SK-N-SH (cell line): ENCODE measurements around the gene CCDC70. TPM values are rescaled to one million over a fixed set of nuclear protein-coding genes. Genes with fewer than 3 reads are reported as not detected.

Experiments used
- CTCF ChIA-PET: fragments of 300-600, 350-600 bp; formaldehyde crosslinking; extraction: SDS; loops from one replicate; lab custom pipeline; 2021; lab: Yijun Ruan, JAX
- POLR2A ChIA-PET: fragments of 350-600 bp; sonication (Branson Sonifier 250); formaldehyde crosslinking; extraction: SDS; loops from one replicate; lab custom pipeline; 2020; ENCODE audit warnings: antibody characterized with exemption, inconsistent platforms; lab: Yijun Ruan, JAX
- DNase-seq: peaks from one replicate; pipeline ENCODE4 v3.0.0; 2012
- H2AFZ ChIP-seq: fragments of 200-600 bp; sonication (generic); 2 replicates; pipeline ENCODE4 v1.8.1; 2016; ENCODE audit warnings: antibody characterized with exemption, mild to moderate bottlenecking, low read depth
- H3F3A ChIP-seq: fragments of 200-600 bp; sonication (generic); replicated peaks from 2 replicates; pipeline ENCODE3; 2016; ENCODE audit warnings: antibody characterized with exemption, mild to moderate bottlenecking; ENCODE audit not compliant: insufficient read depth
- H3K27ac ChIP-seq, 2 experiments: fragments of 200-500 bp in 1 of 2; fragments of 200-600 bp in 1 of 2; sonication (Bioruptor generic) in 1 of 2; sonication (generic), shearing (Covaris generic) in 1 of 2; 2 replicates each; pipeline versions ENCODE4 v1.5.1 to v1.6.1; 2014 to 2016; ENCODE audit warnings: low read depth in 2 of 2, inconsistent platforms in 1 of 2, low read length in 1 of 2, mild to moderate bottlenecking in 1 of 2, mixed read lengths in 1 of 2
- H3K27me3 ChIP-seq: fragments of 200-600 bp; sonication (generic), shearing (Covaris generic); 2 replicates; pipeline ENCODE4 v1.6.1; 2016; ENCODE audit warnings: mixed run types; ENCODE audit not compliant: insufficient read depth
- H3K36me3 ChIP-seq, 2 experiments: fragments of 200-500 bp in 1 of 2; fragments of 200-600 bp in 1 of 2; sonication (Bioruptor generic) in 1 of 2; sonication (generic) in 1 of 2; replicated peaks in 1 of 2; 2 replicates each; pipeline versions ENCODE3 to v1.5.1; 2014 to 2016; ENCODE audit warnings: low read length in 1 of 2, mild to moderate bottlenecking in 1 of 2; ENCODE audit not compliant: insufficient read depth in 2 of 2, control insufficient read depth in 1 of 2
- H3K4me1 ChIP-seq, 2 experiments: fragments of 200-500 bp in 1 of 2; fragments of 200-600 bp in 1 of 2; sonication (Bioruptor generic) in 1 of 2; sonication (generic), shearing (Covaris generic) in 1 of 2; 2 replicates each; pipeline versions ENCODE4 v1.5.1 to v1.6.1; 2014 to 2016; ENCODE audit warnings: low read depth in 1 of 2, low read length in 1 of 2, mixed run types in 1 of 2; ENCODE audit not compliant: insufficient read depth in 2 of 2, control insufficient read depth in 1 of 2
- H3K4me2 ChIP-seq: fragments of 200-600 bp; sonication (generic), shearing (Covaris generic); 2 replicates; pipeline ENCODE4 v1.6.1; 2017; ENCODE audit warnings: mixed run types
- H3K4me3 ChIP-seq, 2 experiments: fragments of 200-500 bp in 1 of 2; fragments of 200-600 bp in 1 of 2; sonication (Bioruptor generic) in 1 of 2; sonication (generic), shearing (Covaris generic) in 1 of 2; 2 replicates each; pipeline versions ENCODE4 v1.5.1 to v1.8.1; 2014 to 2016; ENCODE audit warnings: low read depth in 2 of 2, inconsistent platforms in 1 of 2, low read length in 1 of 2, mild to moderate bottlenecking in 1 of 2, mixed read lengths in 1 of 2, moderate library complexity in 1 of 2
- H3K79me2 ChIP-seq: fragments of 200-600 bp; sonication (generic); 2 replicates; pipeline ENCODE4 v1.8.1; 2017; ENCODE audit warnings: mild to moderate bottlenecking; ENCODE audit not compliant: insufficient read depth
- H3K9ac ChIP-seq: fragments of 200-600 bp; sonication (generic); 2 replicates; pipeline ENCODE4 v1.6.1; 2017; ENCODE audit warnings: mixed run types
- H3K9me2 ChIP-seq: fragments of 200-600 bp; sonication (generic); 2 replicates; pipeline ENCODE4 v1.6.1; 2017; ENCODE audit warnings: mixed run types
- H3K9me3 ChIP-seq: fragments of 200-600 bp; sonication (generic); 2 replicates; pipeline ENCODE4 v1.6.1; 2017; ENCODE audit warnings: mixed run types, mild to moderate bottlenecking, moderate library complexity
- H4K20me1 ChIP-seq: fragments of 200-600 bp; sonication (generic); 2 replicates; pipeline ENCODE4 v1.6.1; 2017; ENCODE audit warnings: mild to moderate bottlenecking, mixed run types; ENCODE audit not compliant: insufficient read depth
- ELF1 ChIP-seq: IDR thresholded peaks from 2 replicates; pipeline ENCODE4 v1.4.0; 2012
- FOSL2 ChIP-seq: IDR thresholded peaks from 2 replicates; pipeline ENCODE4 v1.4.0; 2012; ENCODE audit warnings: low read depth, mild to moderate bottlenecking, moderate library complexity, borderline replicate concordance
- FOXJ3 ChIP-seq: sonication (generic); formaldehyde crosslinking; IDR thresholded peaks from 2 replicates; pipeline ENCODE4 v1.5.1; 2020; ENCODE audit warnings: mild to moderate bottlenecking, missing genetic modification reagents
- FOXM1 ChIP-seq: IDR thresholded peaks from 2 replicates; pipeline ENCODE4 v1.4.0; 2012; ENCODE audit warnings: low read depth, mild to moderate bottlenecking
- GABPA ChIP-seq: IDR thresholded peaks from 2 replicates; pipeline ENCODE4 v1.4.0; 2012; ENCODE audit warnings: low read depth, mild to moderate bottlenecking
- GATA2 ChIP-seq: sonication (generic); formaldehyde crosslinking; IDR thresholded peaks from 2 replicates; pipeline ENCODE4 v1.5.0; 2020; ENCODE audit warnings: mild to moderate bottlenecking, missing genetic modification reagents
- MEF2A ChIP-seq: IDR thresholded peaks from 2 replicates; pipeline ENCODE4 v1.4.0; 2012; ENCODE audit warnings: low read depth, borderline replicate concordance
- MXI1 ChIP-seq: IDR thresholded peaks from 2 replicates; pipeline ENCODE4 v1.6.1; 2012; ENCODE audit warnings: mild to moderate bottlenecking, low read depth, low read length, improper control_type of control experiment
- NFIC ChIP-seq: IDR thresholded peaks from 2 replicates; pipeline ENCODE4 v1.4.0; 2012; ENCODE audit warnings: borderline replicate concordance
- NRF1 ChIP-seq: IDR thresholded peaks from 2 replicates; pipeline ENCODE4 v1.6.1; 2012; ENCODE audit warnings: low read depth, mild to moderate bottlenecking, low read length
- RAD21 ChIP-seq: IDR thresholded peaks from 2 replicates; pipeline ENCODE4 v1.6.1; 2012; ENCODE audit warnings: mild to moderate bottlenecking, low read length
- RCOR1 ChIP-seq: fragments of 150-350 bp; IDR thresholded peaks from 2 replicates; pipeline ENCODE4 v1.6.1; 2017; ENCODE audit warnings: antibody characterized with exemption, low read length
- RFX5 ChIP-seq: IDR thresholded peaks from 2 replicates; pipeline ENCODE4 v1.6.1; 2012; ENCODE audit warnings: mild to moderate bottlenecking, improper control_type of control experiment, low read length
- SMC3 ChIP-seq: IDR thresholded peaks from 2 replicates; pipeline ENCODE4 v1.6.1; 2012; ENCODE audit warnings: low read depth, low read length, improper control_type of control experiment
- TAF1 ChIP-seq: IDR thresholded peaks from 2 replicates; pipeline ENCODE4 v1.6.1; 2012; ENCODE audit warnings: low read depth, mild to moderate bottlenecking, low read length, moderate library complexity, borderline replicate concordance
- TCF12 ChIP-seq: IDR thresholded peaks from 2 replicates; pipeline ENCODE4 v1.4.0; 2012
- TEAD4 ChIP-seq: IDR thresholded peaks from 2 replicates; pipeline ENCODE4 v1.4.0; 2012; ENCODE audit warnings: mild to moderate bottlenecking, borderline replicate concordance; ENCODE audit not compliant: insufficient read depth
- YY1 ChIP-seq: IDR thresholded peaks from 2 replicates; pipeline ENCODE4 v1.4.0; 2012; ENCODE audit warnings: low read depth, mild to moderate bottlenecking
- WGBS: methylation state at CpG from one replicate; pipeline ENCODE4 v1.1.6; 2017; ENCODE audit warnings: low lambda C conversion rate; 5-methylcytosine and 5-hydroxymethylcytosine counted together
- polyA plus RNA-seq, 3 experiments: library from polyadenylated mRNA; depleted of rRNA; stranded (reverse); fragments of >200 nt; gene quantifications; 2 replicates each; pipeline ENCODE4 v1.2.3, GENCODE V29; 2012
- TF ChIP-seq, protein P1 (sequence below): IDR thresholded peaks from 2 replicates; pipeline ENCODE4 v1.6.1; 2012; ENCODE audit warnings: mild to moderate bottlenecking, low read depth, low read length, moderate library complexity
- TF ChIP-seq, protein P2 (sequence below): fragments of 150-350 bp; IDR thresholded peaks from 2 replicates; pipeline ENCODE4 v1.6.1; 2016; ENCODE audit warnings: mild to moderate bottlenecking, low read depth, low read length
- TF ChIP-seq, protein P3 (sequence below): fragments of 150-350 bp; IDR thresholded peaks from 2 replicates; pipeline ENCODE4 v1.6.1; 2017; ENCODE audit warnings: antibody characterized with exemption, low read length, low read depth, borderline replicate concordance

The CCDC70 gene
- polyA plus RNA-seq, 1 of the 3 experiments (the other 2 are of a cell fraction) = not detected

DNA sequence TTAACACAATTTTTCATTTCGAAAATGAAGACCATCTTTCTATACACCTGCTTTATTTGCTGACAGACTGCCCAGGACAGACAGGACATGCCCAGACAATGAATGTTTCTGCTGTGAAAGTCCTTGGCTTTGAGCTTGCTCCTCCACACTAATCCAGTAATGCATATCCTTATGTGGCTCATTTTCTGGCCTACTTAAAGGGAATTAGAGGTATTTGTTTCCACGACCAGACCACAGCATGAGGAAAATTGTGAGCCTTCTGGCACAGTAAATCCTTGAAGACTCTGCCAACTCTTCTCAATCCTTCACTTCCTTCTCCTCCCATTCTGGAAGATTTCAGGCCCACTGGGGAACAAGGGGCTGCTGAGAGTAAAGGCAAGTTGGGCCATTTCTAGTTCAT lies 25.7 kb downstream of the CCDC70 start (continued):
- TF ChIP-seq GABPA (no peak), MEF2A (no peak), GATA2 (CRISPR knock-in tag) (no peak), RFX5 (no peak), FOXJ3 (CRISPR knock-in tag) (no peak), FOXM1 (no peak), NFIC (no peak), ELF1 (no peak), TAF1 (no peak)
- TF ChIP-seq, protein P1, sequence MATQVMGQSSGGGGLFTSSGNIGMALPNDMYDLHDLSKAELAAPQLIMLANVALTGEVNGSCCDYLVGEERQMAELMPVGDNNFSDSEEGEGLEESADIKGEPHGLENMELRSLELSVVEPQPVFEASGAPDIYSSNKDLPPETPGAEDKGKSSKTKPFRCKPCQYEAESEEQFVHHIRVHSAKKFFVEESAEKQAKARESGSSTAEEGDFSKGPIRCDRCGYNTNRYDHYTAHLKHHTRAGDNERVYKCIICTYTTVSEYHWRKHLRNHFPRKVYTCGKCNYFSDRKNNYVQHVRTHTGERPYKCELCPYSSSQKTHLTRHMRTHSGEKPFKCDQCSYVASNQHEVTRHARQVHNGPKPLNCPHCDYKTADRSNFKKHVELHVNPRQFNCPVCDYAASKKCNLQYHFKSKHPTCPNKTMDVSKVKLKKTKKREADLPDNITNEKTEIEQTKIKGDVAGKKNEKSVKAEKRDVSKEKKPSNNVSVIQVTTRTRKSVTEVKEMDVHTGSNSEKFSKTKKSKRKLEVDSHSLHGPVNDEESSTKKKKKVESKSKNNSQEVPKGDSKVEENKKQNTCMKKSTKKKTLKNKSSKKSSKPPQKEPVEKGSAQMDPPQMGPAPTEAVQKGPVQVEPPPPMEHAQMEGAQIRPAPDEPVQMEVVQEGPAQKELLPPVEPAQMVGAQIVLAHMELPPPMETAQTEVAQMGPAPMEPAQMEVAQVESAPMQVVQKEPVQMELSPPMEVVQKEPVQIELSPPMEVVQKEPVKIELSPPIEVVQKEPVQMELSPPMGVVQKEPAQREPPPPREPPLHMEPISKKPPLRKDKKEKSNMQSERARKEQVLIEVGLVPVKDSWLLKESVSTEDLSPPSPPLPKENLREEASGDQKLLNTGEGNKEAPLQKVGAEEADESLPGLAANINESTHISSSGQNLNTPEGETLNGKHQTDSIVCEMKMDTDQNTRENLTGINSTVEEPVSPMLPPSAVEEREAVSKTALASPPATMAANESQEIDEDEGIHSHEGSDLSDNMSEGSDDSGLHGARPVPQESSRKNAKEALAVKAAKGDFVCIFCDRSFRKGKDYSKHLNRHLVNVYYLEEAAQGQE = no peak

DNA sequence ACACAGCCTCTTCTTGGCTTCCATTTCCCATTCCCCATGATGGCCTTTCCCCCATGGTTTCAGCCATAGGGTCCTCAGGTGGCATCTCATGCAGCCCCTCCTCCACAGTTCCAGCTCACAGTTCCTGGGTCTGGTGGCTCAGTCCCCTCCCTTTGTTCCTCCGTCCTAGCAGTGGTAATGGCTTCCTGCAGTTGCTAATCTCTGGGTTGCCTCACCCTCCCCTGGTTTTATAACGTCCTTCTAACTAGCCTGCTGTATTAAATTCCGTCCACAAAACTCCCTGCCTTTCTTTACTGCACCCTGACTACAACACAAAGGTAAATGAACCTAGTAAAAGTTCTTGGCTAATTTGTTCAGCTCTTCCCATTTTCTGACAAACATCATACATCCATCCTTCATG lies 30.9 kb downstream of the CCDC70 start:
- CTCF ChIA-PET = interaction anchor here (1.2 to 6.9 kb wide), 6 partner anchors 14 to 309 kb away, joined by 3 to 52 read pairs (median 5); partner anchors contain the start of gene NEK5

More for the DNA sequence above, 30.9 kb downstream of the CCDC70 start:
- H2AFZ ChIP-seq = no peak overlapping the region
- no peaks in the 10 kb centered on the region for H3K9me2 ChIP-seq
- no peaks in the 10 kb centered on the region for H3K9me3 ChIP-seq
- H3K27ac ChIP-seq = no peak overlapping the region
- H3K4me3 ChIP-seq = no peak overlapping the region
- no peak overlapping the region for H3K9ac ChIP-seq
- WGBS = 31% methylated on average over 3 of the region's 3 CpGs
- POLR2A ChIA-PET = no interaction called here
- H4K20me1 ChIP-seq = no peaks in the 10 kb centered on the region
- TF ChIP-seq NRF1 = no peak
- no peak for TF ChIP-seq SMC3
- no peak for TF ChIP-seq GATA2 (CRISPR knock-in tag)
- TF ChIP-seq GABPA = no peak
- TF ChIP-seq TAF1 = no peak
- TF ChIP-seq NFIC = no peak
- TF ChIP-seq YY1 = no peak
- TF ChIP-seq RAD21 = no peak
- TF ChIP-seq FOXM1 = no peak
- no peak for TF ChIP-seq TEAD4
- TF ChIP-seq RCOR1 = no peak
- no peak for TF ChIP-seq FOSL2
- TF ChIP-seq, protein P1 = no peak
- TF ChIP-seq, protein P2, sequence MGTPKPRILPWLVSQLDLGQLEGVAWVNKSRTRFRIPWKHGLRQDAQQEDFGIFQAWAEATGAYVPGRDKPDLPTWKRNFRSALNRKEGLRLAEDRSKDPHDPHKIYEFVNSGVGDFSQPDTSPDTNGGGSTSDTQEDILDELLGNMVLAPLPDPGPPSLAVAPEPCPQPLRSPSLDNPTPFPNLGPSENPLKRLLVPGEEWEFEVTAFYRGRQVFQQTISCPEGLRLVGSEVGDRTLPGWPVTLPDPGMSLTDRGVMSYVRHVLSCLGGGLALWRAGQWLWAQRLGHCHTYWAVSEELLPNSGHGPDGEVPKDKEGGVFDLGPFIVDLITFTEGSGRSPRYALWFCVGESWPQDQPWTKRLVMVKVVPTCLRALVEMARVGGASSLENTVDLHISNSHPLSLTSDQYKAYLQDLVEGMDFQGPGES = no peak
- TF ChIP-seq, protein P3, sequence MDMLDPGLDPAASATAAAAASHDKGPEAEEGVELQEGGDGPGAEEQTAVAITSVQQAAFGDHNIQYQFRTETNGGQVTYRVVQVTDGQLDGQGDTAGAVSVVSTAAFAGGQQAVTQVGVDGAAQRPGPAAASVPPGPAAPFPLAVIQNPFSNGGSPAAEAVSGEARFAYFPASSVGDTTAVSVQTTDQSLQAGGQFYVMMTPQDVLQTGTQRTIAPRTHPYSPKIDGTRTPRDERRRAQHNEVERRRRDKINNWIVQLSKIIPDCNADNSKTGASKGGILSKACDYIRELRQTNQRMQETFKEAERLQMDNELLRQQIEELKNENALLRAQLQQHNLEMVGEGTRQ = no peak
- TF ChIP-seq RFX5 = no peak
- TF ChIP-seq MXI1 = no peak
- TF ChIP-seq TCF12 = no peak
- no peaks in the 10 kb centered on the region for H3K27me3 ChIP-seq
- no peak for DNase-seq
- peaks cover 0 to 20% of the 10 kb centered on the region in 2 experiments; a peak in 1 of 4 replicates for H3K4me1 ChIP-seq
- no peaks in the 10 kb centered on the region for H3F3A ChIP-seq
- no peaks in the 10 kb centered on the region for H3K79me2 ChIP-seq
- no peaks in the 10 kb centered on the region for H3K36me3 ChIP-seq
- H3K4me2 ChIP-seq = no peak overlapping the region
